ENCODE results near the gene WDR45. TPM values are rescaled to one million over a fixed set of nuclear protein-coding genes. Genes with fewer than 3 reads are reported as not detected.

WDR45 gene
- total and polyA plus RNA-seq, 2 of the 13 experiments (the other 11 are each of a cell fraction or from before 2014, with no cell fraction given), result 16.4 to 65.5 TPM

- POLR2A ChIA-PET, result no interaction called here
These were observed 18.2 kb downstream of the WDR45 start for GRCh38 chrX:49061490-49061889.

More at GRCh38 chrX:49061490-49061889, 18.2 kb downstream of the WDR45 start:
- H3K4me1 ChIP-seq (ENCODE audit: insufficient read depth, low read length), result peaks cover 26% of the 10 kb centered on the region
- no peaks in the 10 kb centered on the region for H3K27me3 ChIP-seq (ENCODE audit: control insufficient read depth in 1 of 2, insufficient read depth in 2 of 2, low read length in 2 of 2)
- ATAC-seq, result no peak
- 96% methylated on average over 5 of the region's 7 CpGs for WGBS (ENCODE audit: low lambda C conversion rate)
- in situ Hi-C loops (cut with HindIII; ENCODE audit: extremely low pct_ligation_motif_present, low pct_unique_long_range_greater_than_20kb), result no loop called here
- no peaks in the 10 kb centered on the region for H3K9me3 ChIP-seq (ENCODE audit: low read length)
- H3K27ac ChIP-seq (ENCODE audit: extremely low read length, insufficient read depth, low read length), result no peak overlapping the region
- no peak for DNase-seq (ENCODE audit: low spot score)
- intact Hi-C loops (cut with micrococcal nuclease; ENCODE audit: unreplicated experiment), result no loop called here
- H3K4me3 ChIP-seq (replicated peaks in 1 of 3; ENCODE audit: insufficient read depth in 1 of 3, low read depth in 2 of 3, low read length in 3 of 3), result no peak overlapping the region
- no peaks in the 10 kb centered on the region for H4K20me1 ChIP-seq (ENCODE audit: insufficient read depth, low read length)
- CTCF ChIA-PET (ENCODE audit: low intra/inter-chr PET ratio, low total read pairs), result no interaction called here
- H3K36me3 ChIP-seq (replicated peaks in 1 of 2; ENCODE audit: control insufficient read depth in 1 of 2, insufficient read depth in 2 of 2, low read length in 2 of 2), result no peaks in the 10 kb centered on the region; a peak in 2 of 5 replicates
- no peak for FAIRE-seq
- no TSS peak for BruUV-seq (replicated peaks)
- H3K4me2 ChIP-seq (ENCODE audit: low read depth, low read length), result no peak overlapping the region
- TF ChIP-seq ATF2 (CRISPR knock-in tag; IDR thresholded peaks at IDR 0.05), result no peak
- TF ChIP-seq HMGXB3 (CRISPR knock-in tag; IDR thresholded peaks at IDR 0.05; ENCODE audit: borderline replicate concordance), result no peak
- no peak for TF ChIP-seq ZNF44 (CRISPR knock-in tag; IDR thresholded peaks at IDR 0.05)
- TF ChIP-seq ZNF780A (CRISPR knock-in tag; IDR thresholded peaks at IDR 0.05), result no peak
- TF ChIP-seq TP53 (CRISPR knock-in tag; conservative IDR thresholded peaks at IDR 0.05), result no peak
- no peak for TF ChIP-seq AHDC1 (CRISPR knock-in tag; IDR thresholded peaks at IDR 0.05; ENCODE audit: borderline replicate concordance)
- no peaks in the 10 kb centered on the region for H3K79me2 ChIP-seq (ENCODE audit: insufficient read depth, low read length)
- H2AFZ ChIP-seq (ENCODE audit: low read length), result no peak overlapping the region
- H3K9ac ChIP-seq (ENCODE audit: insufficient read depth, low read depth, low read length), result no peak overlapping the region
